OCI-M2 (cell line): ENCODE results near the gene PFDN6.
A peak's percentile ranks its signal among the peaks of the same experiment; 100 is the strongest.

Experiments used
- DNase-seq: peaks from one replicate; lab custom pipeline; 2025; ENCODE audit not compliant: unreplicated experiment; lab: John Stamatoyannopoulos, UW

Gene PFDN6

GRCh38 chr6:33294086-33294823, 4.9 kb downstream of the PFDN6 start:
- no peak for DNase-seq

GRCh38 chr6:33295621-33296369, 6.4 kb downstream of the PFDN6 start:
- DNase-seq: no peak

GRCh38 chr6:33296797-33297405, 7.5 kb downstream of the PFDN6 start:
- DNase-seq: no peak

GRCh38 chr6:33297406-33297955, 8.1 kb downstream of the PFDN6 start:
- DNase-seq: no peak

- no peak for DNase-seq
Observed at GRCh38 chr6:33297956-33298772, 8.8 kb downstream of the PFDN6 start.

- no peak for DNase-seq
Observed at GRCh38 chr6:33298773-33299236, 9.4 kb downstream of the PFDN6 start, which contains the start of gene RGL2. TSS of gene RGL2 (minus strand) at chr6:33298942. CDS start at chr6:33298610, 332 bp downstream.

GRCh38 chr6:33299237-33299944, 10.0 kb downstream of the PFDN6 start:
- DNase-seq: peak; percentile 88

GRCh38 chr6:33301877-33302276, 12.5 kb downstream of the PFDN6 start:
- no peak for DNase-seq

DNA sequence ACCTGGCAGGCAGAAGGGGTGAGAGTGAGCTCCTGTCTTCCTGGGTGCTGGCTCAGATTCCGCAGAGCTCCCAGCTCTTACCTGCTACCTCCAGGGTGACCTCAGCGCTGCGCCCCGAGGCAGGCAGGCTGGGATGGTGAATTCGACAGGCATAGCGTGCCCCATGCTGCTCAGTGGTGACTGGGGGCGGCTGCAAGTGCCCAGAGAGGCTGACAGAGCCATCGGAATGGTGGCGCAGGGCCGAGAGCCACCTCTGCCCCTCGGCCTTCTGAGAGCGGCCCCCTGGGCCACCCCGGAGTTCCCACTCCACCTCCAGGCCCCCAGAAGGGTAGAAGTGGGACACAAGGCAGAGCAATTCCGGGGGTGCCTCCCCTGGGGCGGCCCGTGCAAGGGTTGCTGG, 14.8 kb downstream of the PFDN6 start:
- no peak for DNase-seq

DNA sequence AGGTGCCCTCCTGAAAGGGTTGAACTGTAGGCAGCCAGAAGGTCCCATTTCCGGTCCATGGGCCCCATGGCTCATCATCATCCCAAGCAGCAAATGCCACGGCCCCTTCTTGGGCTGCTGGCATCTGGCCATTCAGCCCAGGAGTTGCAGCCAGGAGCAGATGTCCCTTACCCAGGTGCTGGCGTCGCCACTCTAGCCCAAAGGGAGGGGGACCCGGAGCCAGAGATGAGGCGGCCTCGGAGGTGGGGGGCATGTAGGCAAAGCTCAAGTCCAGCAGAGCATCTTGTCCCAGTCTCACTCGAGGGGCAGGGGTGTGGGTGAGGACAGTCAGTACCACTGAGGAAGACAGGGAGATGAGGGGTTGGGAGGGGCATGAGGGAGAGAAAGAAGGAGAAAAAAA, 15.7 kb downstream of the PFDN6 start:
- no peak for DNase-seq

GRCh38 chr6:33306356-33306755, 17.0 kb downstream of the PFDN6 start:
- DNase-seq: no peak

DNA sequence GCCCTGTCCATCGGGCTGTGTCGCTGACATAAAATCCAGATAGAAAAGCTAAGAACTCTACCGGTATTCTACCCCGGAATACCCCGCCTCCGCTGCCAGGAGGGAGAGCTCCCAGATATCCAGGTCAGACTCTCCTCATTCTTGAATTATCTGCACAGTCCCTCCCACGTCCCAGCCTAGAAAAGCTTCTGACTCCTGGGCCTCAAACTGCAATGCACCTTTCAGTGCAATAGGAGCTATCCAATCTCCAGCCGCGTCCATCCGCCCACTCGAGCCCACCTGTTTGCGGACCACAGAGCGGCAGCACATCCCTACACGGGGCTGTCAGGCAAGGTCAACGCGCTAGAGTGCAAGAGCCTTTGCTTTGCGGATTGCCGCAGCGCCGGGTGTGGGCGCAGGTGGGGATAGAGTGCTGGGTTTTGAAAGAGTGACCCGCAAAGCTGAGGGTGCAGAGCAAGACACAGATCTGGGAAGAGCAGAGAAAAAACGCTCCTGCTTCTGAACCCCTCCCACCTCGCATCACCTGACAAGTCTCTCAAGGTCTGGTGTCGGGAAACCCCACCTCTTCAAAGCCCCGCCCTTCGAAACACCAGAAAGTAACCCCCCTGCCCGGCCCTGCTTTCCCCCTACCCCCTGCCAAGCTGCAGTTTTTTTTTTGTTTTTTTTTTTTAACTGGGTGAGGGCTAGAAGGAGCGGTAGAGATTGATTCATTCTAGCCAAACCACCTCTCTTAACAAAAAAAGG, 23.1 kb downstream of the PFDN6 start:
- DNase-seq: no peak

- DNase-seq: no peak
Observed at GRCh38 chr6:33313105-33313708, 23.8 kb downstream of the PFDN6 start.

DNA sequence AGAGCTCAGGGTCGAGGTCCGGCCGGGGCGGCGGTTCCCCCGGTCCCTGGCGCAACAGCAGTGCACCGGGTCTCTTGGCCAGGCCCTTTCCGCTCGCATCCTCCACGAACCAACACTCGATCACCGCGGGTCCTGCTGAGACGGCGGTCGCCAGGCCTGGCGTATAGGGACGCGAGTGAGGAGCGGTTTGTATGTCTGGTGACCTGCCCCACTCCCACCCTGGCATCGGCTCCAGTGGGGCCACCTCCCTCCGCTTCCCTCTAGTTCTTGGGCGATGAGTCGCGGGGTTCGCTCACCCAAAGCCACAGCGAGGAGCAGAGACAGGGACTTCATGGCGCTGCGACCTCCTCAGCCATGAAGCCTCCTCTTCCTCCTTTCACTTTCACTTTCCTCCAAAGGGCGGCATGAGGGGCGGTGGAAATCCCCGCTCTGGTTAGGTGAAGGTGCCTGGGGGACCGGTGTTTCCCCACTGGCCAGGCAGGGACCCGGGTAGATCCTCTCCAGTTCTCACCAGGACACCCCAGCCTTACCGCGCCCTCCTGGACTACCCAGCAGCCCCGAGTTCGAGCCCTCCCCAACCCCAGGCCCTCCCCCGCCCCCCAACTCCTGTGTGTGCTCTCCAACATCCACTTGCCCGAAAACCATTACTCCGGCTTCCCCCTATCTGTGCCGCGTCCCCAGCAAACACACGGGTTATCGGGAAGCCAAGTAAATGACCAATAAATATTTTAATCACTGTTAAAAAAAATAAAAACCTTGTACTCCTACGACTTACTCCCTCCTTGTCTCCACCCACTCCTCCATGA, 24.5 kb downstream of the PFDN6 start, which contains the start of gene TAPBP:
Gene TAPBP (minus strand): TSS at position 370 of the 806 bp plus-strand sequence. CDS start 37 bp downstream, at position 333.
- no peak for DNase-seq

- peak; percentile 38 for DNase-seq
Observed at GRCh38 chr6:33314515-33314942, 25.1 kb downstream of the PFDN6 start.

DNA sequence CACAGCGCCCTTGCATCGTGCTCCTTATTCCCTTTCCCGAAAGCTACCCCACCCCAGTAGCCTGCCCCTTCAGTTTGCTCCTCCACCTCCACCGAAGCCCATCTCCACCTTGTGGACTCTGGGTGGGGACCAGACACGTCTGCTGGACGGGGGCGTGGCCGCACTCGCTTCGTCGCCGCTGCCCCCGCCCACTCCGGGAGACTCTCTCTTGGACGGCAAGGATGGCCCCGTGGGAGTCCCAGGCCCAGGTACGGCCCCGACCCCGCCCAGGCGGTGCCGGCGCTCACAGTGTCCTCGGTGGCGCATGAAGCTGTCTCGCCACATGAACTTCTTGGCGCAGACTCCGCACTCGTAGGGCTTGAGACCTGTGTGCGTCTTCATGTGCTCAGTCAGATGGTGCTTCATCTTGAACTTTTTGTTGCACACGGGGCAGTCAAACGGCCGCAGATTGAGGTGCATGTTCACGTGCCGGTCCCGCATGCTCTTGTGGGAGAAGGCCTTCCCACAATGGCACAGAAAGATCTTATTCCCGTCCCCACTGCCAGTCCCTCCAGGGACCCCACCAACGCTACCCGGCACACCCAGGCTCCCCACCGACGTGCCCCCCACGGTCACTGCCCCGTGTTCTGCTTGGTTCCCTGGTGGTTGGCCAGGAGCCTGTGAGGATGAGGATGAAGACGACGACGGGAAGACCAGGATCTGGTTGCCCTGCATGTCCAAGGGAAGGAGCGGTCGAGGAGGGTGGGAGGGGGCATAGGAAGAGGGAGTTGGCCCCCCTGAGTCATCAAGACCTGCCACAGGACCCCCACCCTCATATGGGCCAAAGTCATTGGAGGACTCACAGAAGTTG, 25.8 kb downstream of the PFDN6 start:
- DNase-seq: no peak
